ENCODE data around the gene TMEM178A. TPM values are rescaled to one million over a fixed set of nuclear protein-coding genes. Genes with fewer than 3 reads are reported as not detected.
A peak's percentile ranks its signal among the peaks of the same experiment; 100 is the strongest.

TMEM178A gene
- total RNA-seq, 1 donor from 2014 or later, result 19.2 TPM

GRCh38 chr2:39718483-39718882 is 52.8 kb downstream of the TMEM178A start:
- no peak for DNase-seq (ENCODE audit: low spot score)
- no peaks in the 10 kb centered on the region for H3K4me1 ChIP-seq
- H3K4me3 ChIP-seq, result no peak overlapping the region
- no peaks in the 10 kb centered on the region for H3F3A ChIP-seq (ENCODE audit: low read depth)
- Mint-ChIP-seq H3K9me3 (no peaks in the 10 kb centered on the region), H3K4me3 (no peak overlapping the region), H3K4me1 (no peaks in the 10 kb centered on the region), H3K27ac (no peak overlapping the region), H3K36me3 (peaks cover 11% of the 10 kb centered on the region), H3K27me3 (ENCODE audit: insufficient read depth, low read depth) (no peaks in the 10 kb centered on the region)
- no peaks in the 10 kb centered on the region for H3K79me2 ChIP-seq (ENCODE audit: low read depth)
- H3K27me3 ChIP-seq, result no peaks in the 10 kb centered on the region
- no peak overlapping the region for H3K9ac ChIP-seq
- H3K4me2 ChIP-seq, result no peak overlapping the region
- no peaks in the 10 kb centered on the region for H3K36me3 ChIP-seq
- no peak overlapping the region for H2AFZ ChIP-seq (replicated peaks)
- no peaks in the 10 kb centered on the region for H3K9me3 ChIP-seq (ENCODE audit: low read depth)
- no peaks in the 10 kb centered on the region for H4K20me1 ChIP-seq (ENCODE audit: low read depth)
- TF ChIP-seq CTCF (IDR thresholded peaks at IDR 0.05) (no peak), EZH2phosphoT487 (IDR thresholded peaks at IDR 0.05) (no peak), EZH2 (IDR thresholded peaks at IDR 0.05) (no peak)
- H3K27ac ChIP-seq, result no peak overlapping the region

GRCh38 chr2:39719317-39719716 is 53.6 kb downstream of the TMEM178A start:
- H3K27ac Mint-ChIP-seq, result peak overlapping the region; percentile 42
- no peaks in the 10 kb centered on the region for H3K9me3 Mint-ChIP-seq

GRCh38 chr2:39720970-39721369 is 55.3 kb downstream of the TMEM178A start:
- Histone ChIP-seq H3K4me3 (no peak overlapping the region), H3K4me2 (no peak overlapping the region), H3K36me3 (no peaks in the 10 kb centered on the region), H3K4me1 (no peaks in the 10 kb centered on the region), H3F3A (ENCODE audit: low read depth) (no peaks in the 10 kb centered on the region), H3K79me2 (ENCODE audit: low read depth) (no peaks in the 10 kb centered on the region), H3K9ac (no peak overlapping the region), H3K27me3 (no peaks in the 10 kb centered on the region), H4K20me1 (ENCODE audit: low read depth) (no peaks in the 10 kb centered on the region), H2AFZ (replicated peaks) (no peak overlapping the region), H3K9me3 (ENCODE audit: low read depth) (no peaks in the 10 kb centered on the region), H3K27ac (no peak overlapping the region)
- no peak for DNase-seq (ENCODE audit: low spot score)
- no peaks in the 10 kb centered on the region for H3K27me3 Mint-ChIP-seq (ENCODE audit: insufficient read depth, low read depth)
- no peak overlapping the region for H3K4me3 Mint-ChIP-seq
- H3K9me3 Mint-ChIP-seq, result no peaks in the 10 kb centered on the region
- peaks cover 8% of the 10 kb centered on the region for H3K36me3 Mint-ChIP-seq
- no peak for TF ChIP-seq CTCF (IDR thresholded peaks at IDR 0.05)
- no peak for TF ChIP-seq EZH2phosphoT487 (IDR thresholded peaks at IDR 0.05)
- no peak for TF ChIP-seq EZH2 (IDR thresholded peaks at IDR 0.05)
- no peak overlapping the region for H3K27ac Mint-ChIP-seq
- no peaks in the 10 kb centered on the region for H3K4me1 Mint-ChIP-seq

More at GRCh38 chr2:39719317-39719716, 53.6 kb downstream of the TMEM178A start:
- Mint-ChIP-seq H3K4me1 (no peaks in the 10 kb centered on the region), H3K4me3 (no peak overlapping the region), H3K27me3 (ENCODE audit: insufficient read depth, low read depth) (no peaks in the 10 kb centered on the region), H3K36me3 (peaks cover 8% of the 10 kb centered on the region)
- H3K4me1 ChIP-seq, result no peaks in the 10 kb centered on the region
- H3K79me2 ChIP-seq (ENCODE audit: low read depth), result no peaks in the 10 kb centered on the region
- no peaks in the 10 kb centered on the region for H3F3A ChIP-seq (ENCODE audit: low read depth)
- TF ChIP-seq EZH2 (IDR thresholded peaks at IDR 0.05), result no peak
- TF ChIP-seq CTCF (IDR thresholded peaks at IDR 0.05), result no peak
- no peak for TF ChIP-seq EZH2phosphoT487 (IDR thresholded peaks at IDR 0.05)
- H3K4me3 ChIP-seq, result no peak overlapping the region
- H3K9ac ChIP-seq, result no peak overlapping the region
- no peaks in the 10 kb centered on the region for H3K27me3 ChIP-seq
- H3K4me2 ChIP-seq, result no peak overlapping the region
- no peaks in the 10 kb centered on the region for H3K9me3 ChIP-seq (ENCODE audit: low read depth)
- no peak for DNase-seq (ENCODE audit: low spot score)
- H4K20me1 ChIP-seq (ENCODE audit: low read depth), result no peaks in the 10 kb centered on the region
- H3K36me3 ChIP-seq, result no peaks in the 10 kb centered on the region
- H3K27ac ChIP-seq, result no peak overlapping the region
- no peak overlapping the region for H2AFZ ChIP-seq (replicated peaks)

All from neural progenitor cell (in vitro differentiated cells).